ENCODE results near the gene KRTAP16-1. TPM values are rescaled to one million over a fixed set of nuclear protein-coding genes. Genes with fewer than 3 reads are reported as not detected.
"Not testable (repeated sequence)": the region's sequence is repeated elsewhere in the genome, so short reads cannot be mapped to it uniquely, and the experiment has no call there.

The KRTAP16-1 gene, protein sequence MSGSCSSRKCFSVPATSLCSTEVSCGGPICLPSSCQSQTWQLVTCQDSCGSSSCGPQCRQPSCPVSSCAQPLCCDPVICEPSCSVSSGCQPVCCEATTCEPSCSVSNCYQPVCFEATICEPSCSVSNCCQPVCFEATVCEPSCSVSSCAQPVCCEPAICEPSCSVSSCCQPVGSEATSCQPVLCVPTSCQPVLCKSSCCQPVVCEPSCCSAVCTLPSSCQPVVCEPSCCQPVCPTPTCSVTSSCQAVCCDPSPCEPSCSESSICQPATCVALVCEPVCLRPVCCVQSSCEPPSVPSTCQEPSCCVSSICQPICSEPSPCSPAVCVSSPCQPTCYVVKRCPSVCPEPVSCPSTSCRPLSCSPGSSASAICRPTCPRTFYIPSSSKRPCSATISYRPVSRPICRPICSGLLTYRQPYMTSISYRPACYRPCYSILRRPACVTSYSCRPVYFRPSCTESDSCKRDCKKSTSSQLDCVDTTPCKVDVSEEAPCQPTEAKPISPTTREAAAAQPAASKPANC
- total RNA-seq (not detected), polyA plus RNA-seq (not detected)
- long read RNA-seq, donor 1: 0 reads
- long read RNA-seq, donor 2: 0 reads

DNA sequence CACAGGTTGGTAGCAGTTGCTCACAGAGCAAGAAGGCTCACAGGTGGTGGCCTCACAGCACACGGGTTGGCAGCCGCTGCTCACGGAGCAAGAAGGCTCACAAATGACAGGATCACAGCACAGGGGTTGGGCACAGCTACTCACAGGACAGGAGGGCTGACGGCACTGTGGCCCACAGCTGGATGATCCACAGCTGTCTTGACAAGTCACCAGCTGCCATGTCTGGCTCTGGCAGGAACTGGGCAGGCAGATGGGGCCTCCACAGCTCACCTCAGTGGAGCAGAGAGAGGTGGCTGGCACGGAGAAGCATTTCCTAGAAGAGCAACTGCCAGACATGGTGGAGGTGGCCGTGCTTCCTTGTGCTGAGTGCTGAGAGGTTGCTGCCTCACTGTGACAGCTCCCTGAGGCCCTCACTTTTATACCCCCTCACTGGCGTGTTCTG is at the start of gene KRTAP16-1:
KRTAP16-1 (minus strand) TSS at position 392 of the 442 bp plus-strand sequence; CDS start at position 336, 56 bp downstream.
- no peaks in the 10 kb centered on the region for H3K36me3 ChIP-seq (ENCODE audit: control insufficient read depth in 1 of 2, insufficient read depth in 2 of 2, low read length in 1 of 2)
- ATAC-seq (ENCODE audit: low FRiP score) (no peak), DNase-seq (peak in 1 of 2 donors; percentile 59)
- intact Hi-C loops (cut with DNase I): no loop called here
- no peak within 1 kb of the TSS for H3K4me3 ChIP-seq (ENCODE audit: low read length in 2 of 2)
- H3K9me3 ChIP-seq (ENCODE audit: control insufficient read depth, low read length): no peaks in the 10 kb centered on the region
- no peaks in the 10 kb centered on the region for H3K27me3 ChIP-seq (ENCODE audit: control insufficient read depth in 1 of 2, insufficient read depth in 2 of 2, low read length in 1 of 2)
- WGBS, 2 donors: 69 to 75% methylated on average over 7 of the region's 7 CpGs
- no peak within 1 kb of the TSS for H3K27ac ChIP-seq (ENCODE audit: low read depth in 1 of 2, low read length in 2 of 2)
- no peaks in the 10 kb centered on the region for H3K4me1 ChIP-seq (ENCODE audit: control insufficient read depth in 1 of 2, insufficient read depth in 2 of 2, low read length in 2 of 2)

DNA sequence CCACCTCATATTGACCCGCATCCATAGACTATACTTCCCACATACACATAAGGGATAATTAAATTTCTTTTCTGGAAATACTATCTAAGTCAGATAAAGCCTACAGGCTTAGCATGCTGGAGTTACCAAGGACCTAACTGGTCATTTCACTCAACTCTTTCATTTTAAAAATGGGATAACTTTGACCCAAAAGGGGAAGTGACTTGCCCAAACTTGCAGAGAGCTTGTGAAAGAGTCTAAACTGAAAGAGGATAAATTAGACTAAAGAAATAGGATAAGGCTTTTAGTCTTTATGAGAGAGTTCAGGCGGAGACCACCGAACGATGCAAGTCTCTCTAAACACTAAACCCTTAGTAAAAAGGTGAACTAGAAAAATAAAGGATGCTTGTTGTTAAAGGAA is 45.4 kb upstream of the KRTAP16-1 start:
- Histone ChIP-seq H3K9me3 (ENCODE audit: control insufficient read depth, low read length) (peaks cover 2% of the 10 kb centered on the region), H3K4me3 (ENCODE audit: low read length in 2 of 2) (no peak overlapping the region), H3K36me3 (ENCODE audit: control insufficient read depth in 1 of 2, insufficient read depth in 2 of 2, low read length in 1 of 2) (no peaks in the 10 kb centered on the region), H3K27ac (ENCODE audit: low read depth in 1 of 2, low read length in 2 of 2) (no peak overlapping the region), H3K4me1 (ENCODE audit: control insufficient read depth in 1 of 2, insufficient read depth in 2 of 2, low read length in 2 of 2) (no peaks in the 10 kb centered on the region), H3K27me3 (ENCODE audit: control insufficient read depth in 1 of 2, insufficient read depth in 2 of 2, low read length in 1 of 2) (no peaks in the 10 kb centered on the region)
- WGBS, 2 donors: 86 to 91% methylated on average over 4 of the region's 4 CpGs
- intact Hi-C loops (cut with DNase I): no loop called here
- no peak for DNase-seq
- ATAC-seq (ENCODE audit: low FRiP score): no peak

GRCh38 chr17:41352597-41353366 is 43.7 kb upstream of the KRTAP16-1 start:
- H3K36me3 ChIP-seq (ENCODE audit: control insufficient read depth in 1 of 2, insufficient read depth in 2 of 2, low read length in 1 of 2): no peaks in the 10 kb centered on the region
- DNase-seq (no peak), ATAC-seq (ENCODE audit: low FRiP score) (no peak)
- peaks cover 2% of the 10 kb centered on the region for H3K9me3 ChIP-seq (ENCODE audit: control insufficient read depth, low read length)
- 75 to 76% methylated on average over 7 of the region's 7 CpGs for WGBS, 2 donors
- no peaks in the 10 kb centered on the region for H3K27me3 ChIP-seq (ENCODE audit: control insufficient read depth in 1 of 2, insufficient read depth in 2 of 2, low read length in 1 of 2)
- no peak overlapping the region for H3K27ac ChIP-seq (ENCODE audit: low read depth in 1 of 2, low read length in 2 of 2)
- H3K4me1 ChIP-seq (ENCODE audit: control insufficient read depth in 1 of 2, insufficient read depth in 2 of 2, low read length in 2 of 2): no peaks in the 10 kb centered on the region
- H3K4me3 ChIP-seq (ENCODE audit: low read length in 2 of 2): no peak overlapping the region
- intact Hi-C loops (cut with DNase I): no loop called here

DNA sequence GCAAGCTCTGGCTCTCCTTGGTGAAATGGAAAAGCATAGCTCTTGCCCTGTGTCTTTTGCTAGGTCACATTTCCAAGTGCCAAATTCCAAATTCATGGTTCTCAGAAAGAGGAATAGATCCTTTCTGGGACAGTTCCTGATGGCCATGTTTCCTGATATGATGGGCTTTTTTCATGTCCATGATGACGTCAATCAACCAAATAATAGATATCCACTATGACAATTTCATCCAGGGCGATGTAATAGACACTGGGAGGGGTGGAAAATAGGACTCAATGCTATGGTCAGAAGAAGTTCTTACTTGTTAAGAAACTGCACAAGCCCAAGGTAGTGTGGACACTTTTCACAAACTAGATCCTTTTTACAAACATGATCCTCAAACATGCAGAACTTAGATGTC is 42.1 kb upstream of the KRTAP16-1 start:
- no peaks in the 10 kb centered on the region for H3K4me1 ChIP-seq (ENCODE audit: control insufficient read depth in 1 of 2, insufficient read depth in 2 of 2, low read length in 2 of 2)

GRCh38 chr17:41350381-41350878 is 41.3 kb upstream of the KRTAP16-1 start, which contains the start of gene KRT33A:
TSS of gene KRT33A (minus strand) at chr17:41350828. CDS start at chr17:41350767, 61 bp downstream.
- H3K4me3 ChIP-seq (ENCODE audit: low read length in 2 of 2); H3K27ac ChIP-seq (ENCODE audit: low read depth in 1 of 2, low read length in 2 of 2); H3K4me1 ChIP-seq (ENCODE audit: control insufficient read depth in 1 of 2, insufficient read depth in 2 of 2, low read length in 2 of 2); DNase-seq; H3K9me3 ChIP-seq (ENCODE audit: control insufficient read depth, low read length); H3K36me3 ChIP-seq (ENCODE audit: control insufficient read depth in 1 of 2, insufficient read depth in 2 of 2, low read length in 1 of 2); intact Hi-C loops (cut with DNase I); H3K27me3 ChIP-seq (ENCODE audit: control insufficient read depth in 1 of 2, insufficient read depth in 2 of 2, low read length in 1 of 2): not testable (repeated sequence)
- peak; percentile 38 for ATAC-seq (ENCODE audit: low FRiP score)
- WGBS, 2 donors: 86 to 92% methylated on average over 16 of the region's 16 CpGs

More for the DNA sequence above, 42.1 kb upstream of the KRTAP16-1 start:
- H3K27ac ChIP-seq (ENCODE audit: low read depth in 1 of 2, low read length in 2 of 2): no peak overlapping the region
- no peak overlapping the region for H3K4me3 ChIP-seq (ENCODE audit: low read length in 2 of 2)
- no peaks in the 10 kb centered on the region for H3K27me3 ChIP-seq (ENCODE audit: control insufficient read depth in 1 of 2, insufficient read depth in 2 of 2, low read length in 1 of 2)
- no peaks in the 10 kb centered on the region for H3K9me3 ChIP-seq (ENCODE audit: control insufficient read depth, low read length)
- intact Hi-C loops (cut with DNase I): no loop called here
- ATAC-seq (ENCODE audit: low FRiP score): no peak
- 78 to 81% methylated on average over 2 of the region's 2 CpGs for WGBS, 2 donors
- no peaks in the 10 kb centered on the region for H3K36me3 ChIP-seq (ENCODE audit: control insufficient read depth in 1 of 2, insufficient read depth in 2 of 2, low read length in 1 of 2)
- no peak for DNase-seq

DNA sequence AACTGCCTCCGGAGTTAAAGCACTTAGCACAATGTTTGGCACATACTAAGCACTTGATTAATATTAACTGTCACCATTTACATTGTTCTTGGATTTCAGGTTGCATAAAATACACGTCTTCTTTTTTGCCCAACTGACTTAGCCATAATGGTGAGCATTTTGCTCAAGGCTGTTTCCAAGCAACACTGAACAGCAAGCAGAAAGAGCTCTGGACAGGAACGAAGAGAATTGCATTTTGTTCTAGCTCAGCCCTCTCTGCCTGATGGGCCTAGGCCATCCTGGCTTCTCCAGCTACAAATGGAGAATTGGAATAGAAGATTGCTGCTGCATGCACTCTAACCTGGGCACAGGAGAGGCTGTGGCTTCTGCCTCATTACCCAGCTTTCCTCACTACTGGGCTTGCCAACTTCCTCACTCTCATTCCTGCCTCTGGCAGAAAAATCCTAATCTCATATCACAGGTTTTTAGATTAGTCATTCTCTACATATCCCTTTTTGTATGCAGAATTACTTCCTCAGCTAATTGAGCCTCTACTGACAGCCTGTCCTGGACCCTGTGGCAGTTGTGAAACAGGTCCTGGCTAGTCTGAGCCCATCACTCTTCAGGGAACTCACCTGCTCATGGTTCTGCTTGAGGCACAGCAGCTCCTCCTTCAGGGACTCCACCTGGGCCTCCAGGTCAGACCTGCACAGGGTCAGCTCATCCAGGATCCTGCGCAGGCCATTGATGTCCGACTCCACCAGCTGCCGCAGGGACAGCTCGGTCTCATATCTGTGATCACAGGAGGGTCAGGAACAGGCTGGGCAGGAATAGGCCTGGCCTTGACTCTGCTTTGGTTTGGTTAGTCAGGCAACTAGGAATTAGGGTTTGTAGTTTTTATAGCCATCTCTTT is 39.0 kb upstream of the KRTAP16-1 start:
- Histone ChIP-seq H3K4me1 (ENCODE audit: control insufficient read depth in 1 of 2, insufficient read depth in 2 of 2, low read length in 2 of 2) (no peaks in the 10 kb centered on the region), H3K9me3 (ENCODE audit: control insufficient read depth, low read length) (no peaks in the 10 kb centered on the region), H3K36me3 (ENCODE audit: control insufficient read depth in 1 of 2, insufficient read depth in 2 of 2, low read length in 1 of 2) (no peaks in the 10 kb centered on the region), H3K27ac (ENCODE audit: low read depth in 1 of 2, low read length in 2 of 2) (no peak overlapping the region), H3K27me3 (ENCODE audit: control insufficient read depth in 1 of 2, insufficient read depth in 2 of 2, low read length in 1 of 2) (no peaks in the 10 kb centered on the region), H3K4me3 (ENCODE audit: low read length in 2 of 2) (no peak overlapping the region)
- DNase-seq: no peak
- intact Hi-C loops (cut with DNase I): no loop called here
- no peak for ATAC-seq (ENCODE audit: low FRiP score)
- 83 to 85% methylated on average over 7 of the region's 7 CpGs for WGBS, 2 donors

DNA sequence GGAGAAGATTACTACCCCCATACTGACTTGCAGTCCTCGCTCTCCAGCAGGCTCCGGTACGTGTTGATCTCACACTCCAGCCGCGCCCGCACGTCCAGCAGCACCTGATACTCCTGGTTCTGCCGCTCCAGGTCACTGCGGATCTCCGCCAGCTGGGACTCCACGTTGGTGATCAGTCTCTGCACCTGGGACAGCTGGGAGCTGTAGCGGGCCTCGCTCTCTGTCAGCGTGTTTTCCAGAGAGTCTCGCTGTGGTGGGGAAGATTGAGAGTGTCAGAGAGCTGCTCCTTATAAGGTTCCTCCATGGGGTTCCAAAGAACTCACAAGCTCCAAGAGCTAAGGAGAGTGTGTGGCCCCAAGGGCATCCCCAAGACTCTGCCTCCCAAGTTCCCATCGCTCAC is 37.3 kb upstream of the KRTAP16-1 start:
- 89 to 91% methylated on average over 16 of the region's 16 CpGs for WGBS, 2 donors
- ATAC-seq (ENCODE audit: low FRiP score); H3K4me3 ChIP-seq (ENCODE audit: low read length in 2 of 2); H3K27ac ChIP-seq (ENCODE audit: low read depth in 1 of 2, low read length in 2 of 2); H3K36me3 ChIP-seq (ENCODE audit: control insufficient read depth in 1 of 2, insufficient read depth in 2 of 2, low read length in 1 of 2); H3K27me3 ChIP-seq (ENCODE audit: control insufficient read depth in 1 of 2, insufficient read depth in 2 of 2, low read length in 1 of 2); H3K9me3 ChIP-seq (ENCODE audit: control insufficient read depth, low read length); intact Hi-C loops (cut with DNase I); DNase-seq; H3K4me1 ChIP-seq (ENCODE audit: control insufficient read depth in 1 of 2, insufficient read depth in 2 of 2, low read length in 2 of 2): not testable (repeated sequence)

DNA sequence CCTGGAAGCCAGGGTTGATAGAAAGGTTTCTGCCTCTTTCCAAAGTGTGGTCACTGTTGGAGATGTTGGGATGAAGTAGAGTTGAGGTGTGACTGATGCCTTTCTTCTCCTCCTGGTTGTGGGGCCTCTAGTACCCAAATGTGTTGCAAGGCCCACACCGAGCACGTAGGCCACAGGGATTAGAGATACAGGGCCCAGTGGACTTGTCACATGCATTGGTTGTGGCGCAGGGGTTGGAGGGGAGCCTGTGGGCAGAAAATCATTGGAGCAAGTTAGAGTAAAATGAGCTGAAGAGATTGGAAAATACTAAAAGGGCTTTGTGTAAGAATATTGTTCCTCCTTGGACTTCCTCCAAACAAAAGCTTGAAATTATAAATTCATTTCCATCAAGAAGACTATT is 36.9 kb upstream of the KRTAP16-1 start:
- intact Hi-C loops (cut with DNase I): no loop called here
- H3K9me3 ChIP-seq (ENCODE audit: control insufficient read depth, low read length): no peaks in the 10 kb centered on the region
- H3K27me3 ChIP-seq (ENCODE audit: control insufficient read depth in 1 of 2, insufficient read depth in 2 of 2, low read length in 1 of 2): no peaks in the 10 kb centered on the region
- no peak for DNase-seq
- H3K4me3 ChIP-seq (ENCODE audit: low read length in 2 of 2): no peak overlapping the region
- no peaks in the 10 kb centered on the region for H3K4me1 ChIP-seq (ENCODE audit: control insufficient read depth in 1 of 2, insufficient read depth in 2 of 2, low read length in 2 of 2)
- WGBS, 2 donors: 82 to 85% methylated on average over 3 of the region's 3 CpGs
- no peak for ATAC-seq (ENCODE audit: low FRiP score)
- H3K27ac ChIP-seq (ENCODE audit: low read depth in 1 of 2, low read length in 2 of 2): no peak overlapping the region
- H3K36me3 ChIP-seq (ENCODE audit: control insufficient read depth in 1 of 2, insufficient read depth in 2 of 2, low read length in 1 of 2): no peaks in the 10 kb centered on the region
